DLD1 (cell line): ENCODE measurements around the gene BMPR1A.

Experiments
- in situ Hi-C: cut with HindIII; loops from 2 replicates; pipeline ENCODE4 v1.10.0; 2017; ENCODE audit warnings: low sequenced_read_pairs

Gene BMPR1A

GRCh38 chr10:86981716-86982115 lies 225.3 kb downstream of the BMPR1A start:
- in situ Hi-C loops = no loop called here
